Upper lobe of left lung (tissue), 4 donors: ENCODE measurements around the gene ALKBH4.

Experiments
- CTCF ChIP-seq, 6 experiments: fragments of 450-650 bp in 4 of 6; fragments of 200-600 bp in 2 of 6; sonication (generic) in 2 of 6; IDR thresholded peaks; one replicate each; pipeline ENCODE4 v1.5.1; 2016 to 2019; ENCODE audit warnings: antibody characterized with exemption in 6 of 6
- EP300 ChIP-seq, 4 donors: sonication (generic); formaldehyde crosslinking; IDR thresholded peaks; one replicate each; pipeline ENCODE4 v1.5.1; 2017; ENCODE audit warnings: antibody characterized with exemption in 4 of 4, control low read depth in 2 of 4
- POLR2A ChIP-seq, 4 donors: fragments of 450-650 bp; IDR thresholded peaks; one replicate each; pipeline ENCODE4 v1.5.1; 2016 to 2017; ENCODE audit warnings: antibody characterized with exemption in 4 of 4, mild to moderate bottlenecking in 2 of 4
- POLR2AphosphoS5 ChIP-seq, 2 donors: sonication (generic); formaldehyde crosslinking; IDR thresholded peaks; one replicate each; pipeline ENCODE4 v1.5.1; 2017; ENCODE audit warnings: antibody characterized with exemption in 2 of 2

GRCh38 chr7:102450242-102450641, 14.4 kb downstream of the ALKBH4 start:
- TF ChIP-seq CTCF (IDR thresholded peaks at IDR 0.05) (peak in 1 of 6 experiments; percentile 7), POLR2A (IDR thresholded peaks at IDR 0.05) (no peak), EP300 (IDR thresholded peaks at IDR 0.05) (no peak), POLR2AphosphoS5 (IDR thresholded peaks at IDR 0.05) (no peak)
